Thyroid gland (tissue), 4 donors: ENCODE measurements around the gene NEK2. TPM values are rescaled to one million over a fixed set of nuclear protein-coding genes. Genes with fewer than 3 reads are reported as not detected.

Experiments
- DNase-seq, 2 donors: peaks; one replicate each; pipeline ENCODE4 v3.0.0-alpha.2; 2019
- H3K27ac ChIP-seq, 3 donors: fragments of 200-600 bp; sonication (generic); 1 replicate in 2 of 3; 2 replicates in 1 of 3; pipeline ENCODE4 v1.5.1; 2016 to 2019; ENCODE audit warnings: mild to moderate bottlenecking in 1 of 3, moderate library complexity in 1 of 3
- H3K27me3 ChIP-seq: fragments of 200-600 bp; sonication (generic); one replicate; pipeline ENCODE4 v1.5.1; 2019
- H3K36me3 ChIP-seq, 2 donors: fragments of 200-600 bp; sonication (generic); one replicate each; pipeline ENCODE4 v1.5.1; 2016 to 2019
- H3K4me1 ChIP-seq, 2 donors: fragments of 200-600 bp; sonication (generic); one replicate each; pipeline ENCODE4 v1.5.1; 2017 to 2019
- H3K4me3 ChIP-seq, 3 donors: fragments of 200-600 bp; sonication (generic); replicated peaks in 1 of 3; 1 replicate in 2 of 3; 2 replicates in 1 of 3; pipeline ENCODE4 v1.5.1; 2016; ENCODE audit warnings: mild to moderate bottlenecking in 1 of 3
- H3K9me3 ChIP-seq: fragments of 200-600 bp; sonication (generic); one replicate; pipeline ENCODE4 v1.5.1; 2017
- CTCF ChIP-seq, 6 experiments: fragments of 200-600 bp in 3 of 6; fragments of 450-650 bp in 3 of 6; sonication (generic) in 3 of 6; IDR thresholded peaks; one replicate each; pipeline ENCODE4 v1.5.1; 2016 to 2019; ENCODE audit warnings: antibody characterized with exemption in 6 of 6, mild to moderate bottlenecking in 2 of 6, inconsistent platforms in 1 of 6, moderate library complexity in 1 of 6
- POLR2A ChIP-seq, 2 donors: fragments of 450-650 bp; IDR thresholded peaks; one replicate each; pipeline ENCODE4 v1.6.1; 2017; ENCODE audit warnings: antibody characterized with exemption in 2 of 2, mild to moderate bottlenecking in 2 of 2, moderate library complexity in 1 of 2
- WGBS, 2 donors: methylation state at CpG; one replicate each; pipeline ENCODE4 v1.1.5; 2017; 5-methylcytosine and 5-hydroxymethylcytosine counted together
- intact Hi-C: fragments of 100-400 bp; cut with DNase I; formaldehyde crosslinking; loops from one replicate; pipeline ENCODE4 v1.15.1; 2023
- total RNA-seq, 4 donors: library from RNA; depleted of rRNA; stranded (reverse); fragments of >200 nt; gene quantifications; one replicate each; pipeline ENCODE4 v1.2.3, GENCODE V29; 2016

The NEK2 gene
- total RNA-seq, 4 donors from 2014 or later = 0.11 to 2.4 (median 0.40) TPM; not detected in 1

DNA sequence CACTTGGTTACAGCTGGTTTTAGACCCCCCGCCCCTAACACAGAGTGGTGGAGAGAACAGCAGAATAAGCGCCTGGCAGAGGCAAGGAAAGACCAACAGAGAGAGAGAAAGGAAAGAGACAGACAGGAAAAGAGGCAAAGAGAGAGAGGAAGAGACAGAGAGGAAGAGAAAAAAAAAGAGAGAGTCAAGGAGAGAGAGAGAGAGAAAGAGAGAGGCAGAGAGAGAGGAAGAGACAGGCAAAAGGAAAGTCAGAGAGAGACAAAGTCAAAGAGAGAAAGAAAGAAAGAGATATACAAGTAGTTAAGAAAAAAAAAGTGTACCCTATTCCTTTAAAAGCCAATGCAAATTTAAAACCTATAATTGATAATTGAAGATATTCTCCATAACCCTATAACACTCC, 13.0 kb upstream of the NEK2 start:
- Histone ChIP-seq H3K4me1 (no peaks in the 10 kb centered on the region), H3K9me3 (no peaks in the 10 kb centered on the region), H3K27ac (no peak overlapping the region), H3K27me3 (no peaks in the 10 kb centered on the region), H3K36me3 (no peaks in the 10 kb centered on the region), H3K4me3 (no peak overlapping the region)
- intact Hi-C loops = loop anchor here (10.0 kb wide), 1 partner anchor 346 kb away; the partner anchor contains the start of genes DTL and INTS7
- 94 to 96% methylated on average over 2 of the region's 2 CpGs for WGBS, 2 donors
- DNase-seq = no peak
- TF ChIP-seq CTCF (IDR thresholded peaks at IDR 0.05) (no peak), POLR2A (IDR thresholded peaks at IDR 0.05) (no peak)

DNA sequence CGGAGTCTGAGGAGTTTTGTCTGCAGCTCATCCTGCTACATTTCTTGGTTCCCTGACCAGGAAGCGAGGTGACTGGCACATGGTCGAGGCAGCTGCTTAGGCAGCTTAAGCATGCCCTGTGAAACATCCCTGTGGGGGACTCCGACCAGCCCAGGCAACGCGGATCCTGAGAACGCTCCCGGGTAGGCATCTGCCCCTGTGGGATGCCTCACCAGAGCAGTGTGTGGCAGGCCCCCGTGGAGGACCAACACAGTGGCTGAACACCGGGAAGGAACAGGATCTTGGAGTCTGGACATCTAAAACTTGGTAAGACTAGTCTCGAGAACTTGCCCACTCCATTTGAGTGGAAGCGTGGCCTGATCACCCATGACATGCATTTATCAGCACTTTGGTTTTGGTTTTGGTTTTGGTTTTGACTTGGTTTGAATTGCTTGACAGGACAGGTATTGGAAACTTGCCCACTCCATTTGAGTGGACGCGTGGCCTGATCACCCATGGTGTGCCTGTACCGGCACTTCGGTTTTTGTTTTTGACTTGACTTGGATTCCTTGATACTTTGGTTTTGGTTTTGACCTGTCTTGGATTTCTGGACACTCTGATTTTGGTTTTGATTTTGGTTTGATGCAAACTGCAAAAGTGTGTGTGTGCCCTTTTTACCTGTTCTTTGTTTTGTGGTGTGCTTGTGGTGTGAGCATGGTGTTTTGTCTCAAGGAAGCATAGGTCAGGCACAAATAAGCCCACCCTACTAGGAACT, 12.2 kb upstream of the NEK2 start:
- Histone ChIP-seq H3K27me3 (no peaks in the 10 kb centered on the region), H3K27ac (no peak overlapping the region), H3K4me3 (no peak overlapping the region), H3K9me3 (no peaks in the 10 kb centered on the region), H3K4me1 (no peaks in the 10 kb centered on the region), H3K36me3 (no peaks in the 10 kb centered on the region)
- 87 to 91% methylated on average over 10 to 14 of the region's 16 CpGs for WGBS, 2 donors
- peak; percentile 20 to 48 for DNase-seq
- intact Hi-C loops = loop anchor here (10.0 kb wide), 1 partner anchor 347 kb away; the partner anchor contains the start of genes DTL and INTS7
- no peak for TF ChIP-seq CTCF (IDR thresholded peaks at IDR 0.05)
- no peak for TF ChIP-seq POLR2A (IDR thresholded peaks at IDR 0.05)

GRCh38 chr1:211685823-211686222, 10.4 kb upstream of the NEK2 start:
- TF ChIP-seq POLR2A (IDR thresholded peaks at IDR 0.05) (no peak), CTCF (IDR thresholded peaks at IDR 0.05) (no peak)
- no peak for DNase-seq
- H3K27me3 ChIP-seq = no peaks in the 10 kb centered on the region
- no peaks in the 10 kb centered on the region for H3K9me3 ChIP-seq
- no peaks in the 10 kb centered on the region for H3K4me1 ChIP-seq
- H3K27ac ChIP-seq = no peak overlapping the region
- no peak overlapping the region for H3K4me3 ChIP-seq
- 84 to 100% methylated on average over 3 to 7 of the region's 7 CpGs for WGBS, 2 donors
- H3K36me3 ChIP-seq = no peaks in the 10 kb centered on the region
- intact Hi-C loops = loop anchor here (10.0 kb wide), 1 partner anchor 349 kb away; the partner anchor contains the start of genes DTL and INTS7

DNA sequence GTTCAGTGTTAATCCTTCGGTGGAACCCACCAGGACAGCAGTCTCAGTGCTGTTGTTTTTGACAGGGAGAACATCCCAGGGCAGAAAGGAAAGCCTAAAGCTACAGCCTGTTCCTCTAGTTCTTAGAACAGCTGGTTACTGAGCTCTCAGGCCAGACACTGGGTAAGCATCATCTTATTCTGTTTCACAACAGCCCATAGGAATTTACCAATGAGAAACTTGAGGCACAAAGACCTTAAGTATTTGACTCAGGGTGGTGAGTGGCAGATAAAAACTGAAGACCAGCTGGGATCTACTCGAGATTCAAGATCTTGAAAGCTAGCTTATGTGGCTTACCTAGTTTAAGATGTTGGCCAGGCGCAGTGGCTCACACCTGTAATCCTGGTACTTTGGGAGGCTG, 9.4 kb upstream of the NEK2 start:
- Histone ChIP-seq H3K4me1 (no peaks in the 10 kb centered on the region), H3K36me3 (no peaks in the 10 kb centered on the region), H3K4me3 (no peak overlapping the region), H3K9me3 (no peaks in the 10 kb centered on the region), H3K27me3 (no peaks in the 10 kb centered on the region), H3K27ac (no peak overlapping the region)
- WGBS, 2 donors = 70 to 72% methylated on average over 3 of the region's 3 CpGs
- TF ChIP-seq POLR2A (IDR thresholded peaks at IDR 0.05) (no peak), CTCF (IDR thresholded peaks at IDR 0.05) (no peak)
- DNase-seq = no peak
- intact Hi-C loops = loop anchor here (10.0 kb wide), 1 partner anchor 350 kb away; the partner anchor contains the start of genes DTL and INTS7

DNA sequence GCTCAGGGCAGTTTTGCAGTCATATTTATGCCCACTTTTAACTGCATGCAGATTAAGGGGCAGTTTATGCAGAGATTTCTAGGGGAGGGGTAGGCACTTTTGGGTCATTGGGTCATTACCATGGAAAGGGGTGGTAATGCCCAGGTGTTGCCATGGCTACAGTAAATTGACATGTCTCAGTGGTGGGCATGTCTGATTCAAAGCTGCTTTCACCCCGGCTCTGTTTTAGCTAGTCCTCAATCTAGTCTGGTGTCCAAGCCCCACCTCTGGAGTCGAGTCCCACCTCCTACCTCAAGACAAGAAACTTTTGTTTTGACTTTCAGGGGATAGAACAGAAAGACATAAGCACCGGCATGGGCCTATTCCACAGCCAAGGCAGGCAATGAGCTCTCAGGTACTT, 8.9 kb upstream of the NEK2 start:
- 53 to 64% methylated on average over 3 of the region's 3 CpGs for WGBS, 2 donors
- TF ChIP-seq CTCF (IDR thresholded peaks at IDR 0.05) = no peak
- TF ChIP-seq POLR2A (IDR thresholded peaks at IDR 0.05) = no peak
- Histone ChIP-seq H3K4me3 (no peak overlapping the region), H3K36me3 (no peaks in the 10 kb centered on the region), H3K27ac (no peak overlapping the region), H3K4me1 (no peaks in the 10 kb centered on the region), H3K27me3 (no peaks in the 10 kb centered on the region), H3K9me3 (no peaks in the 10 kb centered on the region)
- no peak for DNase-seq
- intact Hi-C loops = loop anchor here (10.0 kb wide), 1 partner anchor 350 kb away; the partner anchor contains the start of genes DTL and INTS7
